ENCODE data around the gene CTNNA2.
A peak's percentile ranks its signal among the peaks of the same experiment; 100 is the strongest.
"Not testable (repeated sequence)": the region's sequence is repeated elsewhere in the genome, so short reads cannot be mapped to it uniquely, and the experiment has no call there.

Gene CTNNA2

GRCh38 chr2:80032684-80033083 is 519.8 kb downstream of the CTNNA2 start:
- not testable (repeated sequence) for DNase-seq (ENCODE audit: low spot score)

- DNase-seq (ENCODE audit: low spot score), result no peak
Observed at GRCh38 chr2:80035749-80036285, 523.0 kb downstream of the CTNNA2 start.

GRCh38 chr2:80037310-80037709 is 524.5 kb downstream of the CTNNA2 start:
- no peak for DNase-seq (ENCODE audit: low spot score)

GRCh38 chr2:80040226-80040625 is 527.4 kb downstream of the CTNNA2 start:
- no peak for DNase-seq (ENCODE audit: low spot score)

GRCh38 chr2:80042635-80043034 is 529.8 kb downstream of the CTNNA2 start:
- DNase-seq (ENCODE audit: low spot score), result no peak

GRCh38 chr2:80048296-80048695 is 535.4 kb downstream of the CTNNA2 start:
- DNase-seq (ENCODE audit: low spot score), result no peak

GRCh38 chr2:80050246-80050645 is 537.4 kb downstream of the CTNNA2 start:
- DNase-seq (ENCODE audit: low spot score), result no peak

- no peak for DNase-seq (ENCODE audit: low spot score)
Observed at GRCh38 chr2:80053522-80054345, 540.9 kb downstream of the CTNNA2 start.

- DNase-seq (ENCODE audit: low spot score), result peak; percentile 13
Observed at GRCh38 chr2:80054346-80054675, 541.5 kb downstream of the CTNNA2 start.

GRCh38 chr2:80057956-80058355 is 545.1 kb downstream of the CTNNA2 start:
- no peak for DNase-seq (ENCODE audit: low spot score)

GRCh38 chr2:80058562-80058961 is 545.7 kb downstream of the CTNNA2 start:
- no peak for DNase-seq (ENCODE audit: low spot score)

GRCh38 chr2:80059447-80059846 is 546.6 kb downstream of the CTNNA2 start:
- no peak for DNase-seq (ENCODE audit: low spot score)

- DNase-seq (ENCODE audit: low spot score), result no peak
Observed at GRCh38 chr2:80061881-80062280, 549.0 kb downstream of the CTNNA2 start.

- DNase-seq (ENCODE audit: low spot score), result no peak
Observed at GRCh38 chr2:80062298-80062697, 549.4 kb downstream of the CTNNA2 start.

GRCh38 chr2:80068038-80068731 is 555.3 kb downstream of the CTNNA2 start:
- DNase-seq (ENCODE audit: low spot score), result no peak

- DNase-seq (ENCODE audit: low spot score), result no peak
Observed at GRCh38 chr2:80070587-80070986, 557.7 kb downstream of the CTNNA2 start.

- no peak for DNase-seq (ENCODE audit: low spot score)
Observed at GRCh38 chr2:80071941-80072340, 559.1 kb downstream of the CTNNA2 start.

GRCh38 chr2:80073134-80073561 is 560.3 kb downstream of the CTNNA2 start:
- peak; percentile 48 for DNase-seq (ENCODE audit: low spot score)

- DNase-seq (ENCODE audit: low spot score), result no peak
Observed at GRCh38 chr2:80074321-80075070, 561.6 kb downstream of the CTNNA2 start.

GRCh38 chr2:80075719-80076118 is 562.9 kb downstream of the CTNNA2 start:
- no peak for DNase-seq (ENCODE audit: low spot score)

GRCh38 chr2:80078290-80079036 is 565.6 kb downstream of the CTNNA2 start:
- no peak for DNase-seq (ENCODE audit: low spot score)

- DNase-seq (ENCODE audit: low spot score), result no peak
Observed at GRCh38 chr2:80080957-80081356, 568.1 kb downstream of the CTNNA2 start.

Measured in hepatic stellate cell (primary cell).